Lower lobe of right lung (tissue), 2 donors: ENCODE data around the gene WFDC1. TPM values are rescaled to one million over a fixed set of nuclear protein-coding genes. Genes with fewer than 3 reads are reported as not detected.

Experiments used
- ATAC-seq, 2 donors: fragments of 200-7000 bp; cut with Tn5 transposase; one replicate each; pipeline ENCODE4 v1.9.1; 2020 to 2022; ENCODE audit warnings: mild to moderate bottlenecking in 2 of 2, moderate library complexity in 2 of 2
- DNase-seq: peaks from one replicate; pipeline ENCODE4 v3.0.0-alpha.2; 2020
- H3K27ac ChIP-seq: fragments of 200-600 bp; one replicate; pipeline ENCODE4 v1.8.0; 2022
- H3K27me3 ChIP-seq: fragments of 200-600 bp; one replicate; pipeline ENCODE4 v1.8.0; 2022; ENCODE audit warnings: low read depth
- H3K36me3 ChIP-seq: fragments of 200-600 bp; one replicate; pipeline ENCODE4 v1.8.0; 2022; ENCODE audit warnings: mild to moderate bottlenecking
- H3K4me1 ChIP-seq: fragments of 200-600 bp; one replicate; pipeline ENCODE4 v1.8.0; 2022
- H3K4me3 ChIP-seq: fragments of 200-600 bp; one replicate; pipeline ENCODE4 v1.8.0; 2022; ENCODE audit warnings: mild to moderate bottlenecking
- H3K9me3 ChIP-seq: fragments of 200-600 bp; one replicate; pipeline ENCODE4 v1.8.0; 2022
- intact Hi-C: fragments of 100-400 bp; cut with DNase I; formaldehyde crosslinking; loops from one replicate; pipeline ENCODE4 v1.11.0; 2022
- total RNA-seq: library from RNA; stranded (reverse); fragmentation: NEBNext Ultra II Directional; extraction: Animal tissue kit (Norgen Biotek cat#: 25700); gene quantifications from one replicate; pipeline ENCODE4 v1.2.1, GENCODE V29; 2021
- TF ChIP-seq, protein P1 (sequence below): fragments of 200-600 bp; IDR thresholded peaks from one replicate; pipeline ENCODE4 v1.8.0; 2022; ENCODE audit warnings: antibody characterized with exemption, mild to moderate bottlenecking
- donor health status: DM: no; HTN: yes; CAD: no; lungs with severe emphysema.

WFDC1 gene
- total RNA-seq, 1 donor from 2014 or later, result 18.0 TPM

DNA sequence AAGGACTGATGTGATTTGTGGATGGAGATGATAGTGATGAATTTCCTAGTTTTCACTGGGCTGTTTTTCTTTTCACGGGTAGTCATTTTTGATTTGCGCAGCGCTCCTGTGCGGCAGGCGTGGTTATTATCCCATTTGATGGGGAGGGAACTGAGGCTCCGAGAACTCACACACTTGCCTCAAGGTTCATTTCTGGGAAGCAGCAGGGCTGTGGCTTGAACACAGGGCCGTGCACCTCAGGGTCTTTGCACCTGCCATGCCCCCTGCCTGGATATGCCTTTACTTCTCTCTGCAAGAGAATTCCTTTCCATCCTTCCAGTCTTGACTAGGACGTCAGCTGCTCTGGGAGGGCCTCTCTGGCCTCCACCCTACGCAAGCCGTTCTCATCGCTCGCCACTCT is 16.3 kb upstream of the WFDC1 start:
- Histone ChIP-seq H3K36me3 (no peaks in the 10 kb centered on the region), H3K27ac (no peak overlapping the region), H3K9me3 (no peaks in the 10 kb centered on the region), H3K4me3 (no peak overlapping the region), H3K4me1 (no peaks in the 10 kb centered on the region), H3K27me3 (no peaks in the 10 kb centered on the region)
- ATAC-seq, result no peak
- TF ChIP-seq, protein P1, sequence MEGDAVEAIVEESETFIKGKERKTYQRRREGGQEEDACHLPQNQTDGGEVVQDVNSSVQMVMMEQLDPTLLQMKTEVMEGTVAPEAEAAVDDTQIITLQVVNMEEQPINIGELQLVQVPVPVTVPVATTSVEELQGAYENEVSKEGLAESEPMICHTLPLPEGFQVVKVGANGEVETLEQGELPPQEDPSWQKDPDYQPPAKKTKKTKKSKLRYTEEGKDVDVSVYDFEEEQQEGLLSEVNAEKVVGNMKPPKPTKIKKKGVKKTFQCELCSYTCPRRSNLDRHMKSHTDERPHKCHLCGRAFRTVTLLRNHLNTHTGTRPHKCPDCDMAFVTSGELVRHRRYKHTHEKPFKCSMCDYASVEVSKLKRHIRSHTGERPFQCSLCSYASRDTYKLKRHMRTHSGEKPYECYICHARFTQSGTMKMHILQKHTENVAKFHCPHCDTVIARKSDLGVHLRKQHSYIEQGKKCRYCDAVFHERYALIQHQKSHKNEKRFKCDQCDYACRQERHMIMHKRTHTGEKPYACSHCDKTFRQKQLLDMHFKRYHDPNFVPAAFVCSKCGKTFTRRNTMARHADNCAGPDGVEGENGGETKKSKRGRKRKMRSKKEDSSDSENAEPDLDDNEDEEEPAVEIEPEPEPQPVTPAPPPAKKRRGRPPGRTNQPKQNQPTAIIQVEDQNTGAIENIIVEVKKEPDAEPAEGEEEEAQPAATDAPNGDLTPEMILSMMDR, result no peak
- DNase-seq, result no peak
- intact Hi-C loops, result loop anchor here (5.0 kb wide), 1 partner anchor 199 kb away; no protein-coding TSS in a partner anchor

GRCh38 chr16:84278968-84279367 is 15.7 kb upstream of the WFDC1 start:
- Histone ChIP-seq H3K27ac (no peak overlapping the region), H3K27me3 (no peaks in the 10 kb centered on the region), H3K9me3 (no peaks in the 10 kb centered on the region), H3K4me1 (peaks cover 4% of the 10 kb centered on the region), H3K4me3 (no peak overlapping the region), H3K36me3 (no peaks in the 10 kb centered on the region)
- ATAC-seq (no peak), DNase-seq (no peak)
- TF ChIP-seq, protein P1, result no peak
- intact Hi-C loops, result loop anchor here (5.0 kb wide), 1 partner anchor 198 kb away; no protein-coding TSS in a partner anchor

- TF ChIP-seq, protein P1, result no peak
- Histone ChIP-seq H3K4me1 (peaks cover 13% of the 10 kb centered on the region), H3K36me3 (no peaks in the 10 kb centered on the region), H3K27ac (no peak overlapping the region), H3K4me3 (no peak overlapping the region), H3K9me3 (no peaks in the 10 kb centered on the region), H3K27me3 (no peaks in the 10 kb centered on the region)
- intact Hi-C loops, result loop anchor here (5.0 kb wide), 1 partner anchor 197 kb away; no protein-coding TSS in a partner anchor
- ATAC-seq (no peak), DNase-seq (no peak)
These were observed 14.8 kb upstream of the WFDC1 start for GRCh38 chr16:84279881-84280280.

DNA sequence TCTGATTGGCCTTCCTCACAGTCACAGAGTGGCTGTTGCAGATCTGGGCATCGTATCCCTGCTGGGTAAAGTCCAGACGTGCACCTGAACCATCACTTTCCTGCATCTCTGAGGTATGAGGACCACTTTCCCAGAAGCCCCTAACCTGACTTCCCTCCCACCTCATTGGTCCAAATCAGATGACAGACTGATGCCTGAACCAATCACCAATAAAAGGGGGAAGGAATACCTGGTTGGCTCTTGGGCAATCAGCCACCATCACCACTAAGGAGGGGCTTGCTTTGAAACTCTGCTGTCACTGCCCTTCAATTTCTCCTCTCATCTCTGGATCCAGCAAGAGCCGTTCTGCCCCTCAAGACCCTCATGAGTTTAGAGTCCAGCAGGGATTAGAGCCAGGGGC is 13.6 kb upstream of the WFDC1 start:
- no peak for ATAC-seq
- Histone ChIP-seq H3K27ac (no peak overlapping the region), H3K27me3 (no peaks in the 10 kb centered on the region), H3K4me3 (no peak overlapping the region), H3K4me1 (peaks cover 23% of the 10 kb centered on the region), H3K9me3 (no peaks in the 10 kb centered on the region), H3K36me3 (no peaks in the 10 kb centered on the region)
- TF ChIP-seq, protein P1, result no peak
- intact Hi-C loops, result no loop called here
- DNase-seq, result no peak

- Histone ChIP-seq H3K27ac (no peak overlapping the region), H3K27me3 (no peaks in the 10 kb centered on the region), H3K9me3 (no peaks in the 10 kb centered on the region), H3K4me3 (no peak overlapping the region), H3K36me3 (no peaks in the 10 kb centered on the region), H3K4me1 (peaks cover 32% of the 10 kb centered on the region)
- ATAC-seq, result no peak
- TF ChIP-seq, protein P1, result no peak
- no peak for DNase-seq
- intact Hi-C loops, result no loop called here
These were observed 12.1 kb upstream of the WFDC1 start for GRCh38 chr16:84282533-84282932.
